AG08396 (cell line): ENCODE results near the gene TASP1.
"Not testable (repeated sequence)": the region's sequence is repeated elsewhere in the genome, so short reads cannot be mapped to it uniquely, and the experiment has no call there.

Experiments used
- DNase-seq: peaks from one replicate; pipeline ENCODE4 v3.0.0; 2012; ENCODE audit warnings: low spot score, mixed read lengths

The TASP1 gene

DNA sequence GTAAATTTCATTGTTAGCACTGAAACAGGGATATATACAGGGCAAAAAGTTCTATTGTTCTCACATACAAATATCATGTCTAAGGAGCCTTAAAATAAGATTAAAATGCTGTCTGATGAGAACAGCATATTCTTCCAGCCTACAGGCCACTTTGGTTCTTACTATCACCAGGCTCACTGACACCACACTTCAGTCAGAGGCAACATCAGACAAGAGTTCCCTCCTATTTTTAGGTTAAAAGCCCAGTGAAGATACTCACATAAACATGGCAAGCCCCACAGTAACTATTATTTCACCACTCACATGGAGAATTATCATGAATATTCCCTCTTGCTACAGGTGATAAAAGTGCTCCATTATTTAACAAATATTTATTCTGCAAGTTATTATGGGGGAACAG lies 241.9 kb downstream of the TASP1 start:
- no peak for DNase-seq

DNA sequence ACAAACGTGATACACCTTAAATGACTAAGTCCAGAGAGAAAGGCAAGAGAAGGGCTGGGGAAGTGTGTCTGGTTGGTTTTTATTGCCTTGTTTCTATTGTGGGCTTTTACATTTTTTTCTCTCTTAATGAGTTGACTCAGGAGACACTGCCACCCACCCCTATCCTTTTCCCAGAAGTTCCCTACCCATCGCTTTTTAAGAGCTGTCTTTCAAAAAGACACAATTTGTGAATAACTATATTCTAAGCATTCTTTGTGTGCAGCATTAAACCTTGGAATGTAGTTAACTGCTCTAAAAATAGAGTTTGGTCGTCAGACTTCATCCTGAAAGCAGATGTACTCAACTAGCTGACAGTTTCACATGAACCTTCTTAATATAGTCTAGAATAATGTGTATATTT lies 242.7 kb downstream of the TASP1 start:
- no peak for DNase-seq

DNA sequence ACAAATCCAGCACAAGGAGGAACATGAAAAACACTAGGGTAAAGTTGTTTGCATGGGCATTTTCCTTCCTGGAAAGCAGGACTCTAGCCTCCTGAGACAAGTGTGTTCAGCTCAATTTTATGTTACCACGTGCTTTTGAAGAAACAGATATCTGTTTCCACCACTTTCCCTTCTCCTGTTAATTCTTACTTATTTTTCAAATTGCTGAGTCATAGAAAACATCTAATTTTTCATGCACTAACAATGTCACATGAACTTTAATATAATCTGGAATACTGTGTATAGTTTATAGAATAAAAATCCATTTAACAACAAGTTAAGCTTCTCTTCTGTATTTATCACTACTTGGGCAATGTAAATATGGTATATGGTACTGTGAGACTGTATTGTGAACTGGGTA lies 243.5 kb downstream of the TASP1 start:
- no peak for DNase-seq

DNA sequence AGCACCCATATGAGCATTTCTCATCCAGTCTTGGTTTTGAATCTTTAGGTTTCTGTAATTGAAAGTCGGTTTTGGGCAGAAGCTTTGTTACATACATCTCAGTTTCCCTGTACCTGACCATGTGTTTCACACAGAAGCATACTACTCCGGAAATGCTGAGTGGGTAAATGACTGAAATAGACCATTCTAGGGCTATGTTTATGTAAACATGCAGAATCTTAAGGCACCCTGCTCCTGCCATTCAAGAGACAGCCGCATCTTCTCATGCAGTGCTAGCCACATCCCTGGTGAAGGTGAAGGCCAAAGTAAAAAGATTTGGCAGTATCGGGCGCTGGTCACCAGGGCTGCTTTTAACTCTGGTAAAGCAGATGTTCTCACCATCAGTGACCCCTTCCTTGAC lies 246.3 kb downstream of the TASP1 start:
- DNase-seq: no peak

DNA sequence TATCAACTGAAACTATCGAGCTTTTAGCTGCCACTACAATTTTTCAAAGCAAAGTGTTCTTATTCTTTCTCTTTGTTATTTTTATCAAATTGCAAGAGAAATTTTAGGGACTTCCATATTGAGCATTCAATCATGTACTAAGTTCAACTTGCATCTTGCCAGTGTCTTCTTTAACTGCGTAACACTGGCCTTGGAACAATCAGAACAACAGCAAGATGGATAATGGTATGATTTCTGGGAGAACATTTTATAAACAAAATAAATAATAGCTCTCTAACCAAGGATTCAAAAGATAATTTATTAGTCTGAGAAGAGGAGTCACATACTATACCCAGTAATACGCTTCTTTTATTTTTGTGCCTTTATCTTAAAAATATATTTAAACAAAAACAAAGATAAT lies 249.6 kb downstream of the TASP1 start:
- no peak for DNase-seq

DNA sequence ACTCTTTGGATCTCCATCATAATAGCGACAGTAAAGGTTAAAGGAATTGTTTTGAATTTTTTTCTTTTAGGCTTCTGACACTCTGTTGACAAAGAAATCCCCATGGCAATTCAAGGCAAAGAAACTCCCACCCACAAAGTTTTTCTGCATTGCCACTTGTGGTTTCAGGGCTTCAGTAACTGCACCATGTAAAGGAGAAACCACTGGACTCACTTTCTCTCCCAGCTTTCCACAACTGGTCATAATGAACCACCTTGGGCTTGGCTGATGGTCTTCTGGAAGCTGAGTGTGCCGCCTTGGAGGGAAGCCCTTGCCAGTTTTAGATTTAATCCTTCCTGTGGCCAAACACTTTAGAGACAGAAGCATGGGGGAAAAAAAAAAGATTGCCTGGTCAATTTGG lies 254.6 kb downstream of the TASP1 start:
- DNase-seq: no peak

DNA sequence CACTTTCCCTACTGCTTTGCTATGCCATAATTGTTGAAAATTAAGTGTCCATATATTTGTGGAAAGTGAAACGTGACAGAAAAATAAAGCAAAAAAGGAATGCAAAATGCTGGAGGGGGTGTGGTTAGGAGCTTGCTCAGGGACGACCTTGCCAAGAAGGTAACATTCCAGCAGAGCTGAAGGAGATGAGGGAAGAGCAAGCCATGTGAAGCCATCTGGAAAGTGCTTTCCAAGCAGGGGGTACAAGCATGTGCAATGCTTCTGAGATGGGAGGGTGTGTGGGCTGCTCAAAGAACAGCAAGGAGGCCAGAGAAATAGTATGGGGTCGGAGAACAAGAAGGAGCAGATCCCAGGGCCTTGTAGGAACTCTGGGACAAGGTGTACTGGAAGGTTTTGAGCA lies 255.9 kb downstream of the TASP1 start:
- no peak for DNase-seq

DNA sequence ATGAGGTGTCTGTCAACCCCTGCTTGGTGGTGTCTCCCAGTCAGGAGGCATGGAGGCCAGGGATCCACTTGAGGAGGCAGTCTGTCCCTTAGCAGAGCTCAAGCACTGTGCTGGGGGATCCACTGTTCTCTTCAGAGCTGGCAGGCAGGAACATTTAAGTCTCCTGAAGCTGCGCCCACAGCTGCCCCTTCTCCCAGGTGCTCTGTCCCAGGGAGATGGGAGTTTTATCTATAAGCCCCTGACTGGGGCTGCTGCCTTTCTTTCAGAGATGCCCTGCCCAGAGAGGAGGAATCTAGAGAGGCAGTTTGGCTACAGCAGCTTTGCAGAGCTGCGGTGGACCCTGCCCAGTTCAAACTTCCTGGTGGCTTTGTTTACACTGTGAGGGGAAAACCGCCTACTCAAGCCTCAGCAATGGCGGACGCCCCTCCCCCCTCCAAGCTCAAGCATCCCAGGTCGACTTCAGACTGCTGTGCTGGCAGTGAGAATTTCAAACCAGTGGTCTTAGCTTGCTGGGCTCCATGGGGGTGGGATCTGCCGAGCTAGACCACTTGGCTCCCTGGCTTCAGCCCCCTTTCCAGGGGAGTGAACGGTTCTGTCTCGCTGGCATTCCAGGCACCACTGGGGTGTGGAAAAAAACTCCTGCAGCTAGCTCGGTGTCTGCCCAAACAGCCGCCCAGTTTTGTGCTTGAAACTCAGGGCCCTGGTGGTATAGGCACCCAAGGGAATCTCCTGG lies 258.1 kb downstream of the TASP1 start:
- DNase-seq: not testable (repeated sequence)

DNA sequence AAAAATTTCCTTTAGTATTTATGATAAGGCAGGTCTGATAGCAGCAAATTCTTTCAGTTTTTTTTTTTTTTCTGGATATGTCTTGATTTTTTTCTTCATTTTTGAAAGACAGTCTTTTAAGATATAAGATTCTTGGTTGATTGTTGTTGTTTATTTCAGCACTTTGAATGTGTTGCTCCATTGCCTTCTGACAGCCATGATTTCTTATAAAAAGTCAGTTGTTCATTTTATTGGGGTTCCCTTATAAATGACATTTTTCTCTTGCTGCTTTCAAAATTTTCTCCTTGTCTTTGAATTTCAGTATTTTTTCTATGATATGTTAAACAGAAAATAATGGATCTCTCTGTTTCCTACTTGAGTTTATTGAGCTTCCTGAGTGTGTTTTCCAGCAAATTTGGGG lies 265.3 kb downstream of the TASP1 start:
- no peak for DNase-seq

DNA sequence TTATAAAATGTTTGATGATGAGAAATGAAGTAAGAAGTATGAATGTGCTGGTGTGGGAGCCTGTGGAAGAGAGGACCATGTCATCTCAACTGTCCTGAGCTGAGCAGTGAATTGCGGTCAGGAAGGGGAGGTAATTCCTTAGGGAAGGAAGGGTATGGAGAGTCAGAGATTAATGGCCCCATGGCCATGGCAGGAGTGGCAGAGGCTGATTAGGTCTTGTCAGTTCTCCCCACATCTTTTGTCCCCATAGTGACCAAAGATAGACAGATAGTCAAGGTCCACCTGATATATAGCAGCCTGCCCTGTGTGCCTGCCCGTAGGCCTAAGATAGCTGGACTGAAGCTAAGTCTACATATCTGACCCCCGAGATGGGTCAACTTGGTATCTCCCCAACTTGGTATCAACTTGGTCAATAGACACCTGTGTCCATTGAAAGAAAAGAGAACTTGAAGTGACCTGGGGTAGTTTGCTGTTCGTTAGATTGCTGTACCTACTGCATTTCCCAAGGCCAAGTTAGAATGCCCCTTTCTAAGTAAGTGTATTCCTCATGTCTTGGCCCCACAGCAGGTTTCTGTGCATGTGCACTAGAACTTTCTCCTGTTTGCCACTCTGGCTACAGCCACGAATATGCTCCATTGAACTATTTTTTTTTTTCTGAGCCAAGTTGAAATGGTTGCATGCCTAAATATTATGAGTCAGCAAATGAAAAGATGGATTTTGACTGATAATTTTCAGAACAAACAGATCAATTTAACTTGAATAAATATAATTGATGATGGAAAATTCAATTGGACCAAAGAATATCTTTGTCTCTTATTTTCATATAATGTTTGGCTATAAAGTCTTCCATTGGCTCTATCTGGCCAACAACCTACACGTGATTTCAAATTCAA lies 274.2 kb downstream of the TASP1 start:
- DNase-seq: no peak

DNA sequence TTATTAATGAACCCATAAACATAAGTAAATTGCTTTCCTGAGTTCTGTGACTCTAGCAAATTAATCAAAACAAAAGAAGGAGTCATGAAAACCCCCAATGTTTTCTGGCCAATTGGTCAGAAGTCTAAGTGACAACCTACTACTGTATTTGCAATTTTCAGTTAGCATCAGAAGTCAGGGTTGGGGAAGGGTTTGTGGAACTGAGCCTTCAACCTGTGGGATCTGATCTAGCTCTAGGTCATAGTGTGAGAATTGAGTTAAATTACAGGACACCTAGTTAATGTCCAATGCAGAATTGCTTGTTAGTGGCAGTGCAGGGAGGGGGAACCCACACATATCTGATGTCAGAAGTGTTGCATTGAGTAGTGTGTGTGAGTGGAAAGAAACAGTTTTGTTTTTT lies 275.3 kb downstream of the TASP1 start:
- DNase-seq: no peak

DNA sequence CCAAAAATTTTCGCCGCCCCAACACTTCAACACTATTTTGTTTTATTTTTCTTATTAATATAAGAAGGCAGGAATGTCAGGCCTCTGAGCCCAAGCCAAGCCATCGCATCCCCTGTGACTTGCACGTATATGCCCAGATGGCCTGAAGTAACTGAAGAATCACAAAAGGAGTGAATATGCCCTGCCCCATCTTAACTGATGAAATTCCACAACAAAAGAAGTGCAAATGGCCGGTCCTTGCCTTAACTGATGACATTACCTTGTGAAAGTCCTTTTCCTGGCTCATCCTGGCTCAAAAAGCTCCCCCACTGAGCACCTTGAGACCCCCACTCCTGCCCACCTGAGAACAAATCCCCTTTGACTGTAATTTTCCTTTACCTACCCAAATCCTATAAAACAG lies 276.6 kb downstream of the TASP1 start:
- not testable (repeated sequence) for DNase-seq

DNA sequence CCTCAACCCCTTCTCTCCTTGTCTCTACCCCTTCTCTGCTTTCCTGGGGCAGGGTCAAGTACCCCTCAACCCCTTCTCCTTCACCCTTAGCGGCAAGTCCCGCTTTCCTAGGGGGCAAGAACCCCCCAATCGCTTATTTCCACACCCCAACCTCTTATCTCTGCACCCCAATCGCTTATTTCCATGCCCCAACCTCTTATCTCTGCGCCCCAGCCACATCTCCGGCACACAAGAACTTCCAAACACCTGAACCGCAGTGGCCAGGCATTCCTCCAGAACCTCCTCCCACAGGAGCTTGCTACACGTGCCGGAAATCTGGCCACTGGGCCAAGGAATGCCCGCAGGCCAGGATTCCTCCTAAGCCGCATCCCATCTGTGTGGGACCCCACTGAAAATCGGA lies 279.8 kb downstream of the TASP1 start:
- not testable (repeated sequence) for DNase-seq

DNA sequence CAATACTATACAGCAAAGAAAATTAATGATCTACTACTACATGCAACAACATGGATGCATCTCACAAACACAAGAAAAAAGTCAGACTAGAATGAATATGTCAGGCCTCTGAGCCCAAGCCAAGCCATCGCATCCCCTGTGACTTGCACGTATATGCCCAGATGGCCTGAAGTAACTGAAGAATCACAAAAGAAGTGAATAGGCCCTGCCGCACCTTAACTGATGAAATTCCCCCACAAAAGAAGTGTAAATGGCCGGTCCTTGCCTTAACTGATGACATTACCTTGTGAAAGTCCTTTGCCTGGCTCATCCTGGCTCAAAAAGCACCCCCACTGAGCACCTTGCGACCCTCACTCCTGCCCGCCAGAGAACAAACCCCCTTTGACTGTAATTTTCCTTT lies 280.9 kb downstream of the TASP1 start:
- not testable (repeated sequence) for DNase-seq

DNA sequence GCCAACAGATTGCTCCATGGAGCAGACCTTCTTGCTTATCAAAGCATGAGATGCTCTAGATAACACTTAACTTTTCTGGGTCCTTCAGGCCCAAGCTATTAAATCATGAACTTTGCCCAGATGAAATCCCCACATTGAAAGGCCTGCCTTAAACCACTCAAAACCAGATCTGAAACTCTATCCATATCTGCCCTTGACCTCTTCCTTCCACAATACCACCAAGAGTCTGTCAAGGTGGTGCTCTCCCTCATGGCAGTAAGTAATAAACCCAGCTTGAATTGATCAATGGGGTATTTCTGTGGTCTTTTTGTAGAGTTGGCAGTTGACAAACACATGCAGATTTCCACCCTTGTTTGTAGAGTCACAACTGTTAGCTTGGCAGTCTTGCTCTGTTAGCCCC lies 282.1 kb downstream of the TASP1 start:
- DNase-seq: no peak

DNA sequence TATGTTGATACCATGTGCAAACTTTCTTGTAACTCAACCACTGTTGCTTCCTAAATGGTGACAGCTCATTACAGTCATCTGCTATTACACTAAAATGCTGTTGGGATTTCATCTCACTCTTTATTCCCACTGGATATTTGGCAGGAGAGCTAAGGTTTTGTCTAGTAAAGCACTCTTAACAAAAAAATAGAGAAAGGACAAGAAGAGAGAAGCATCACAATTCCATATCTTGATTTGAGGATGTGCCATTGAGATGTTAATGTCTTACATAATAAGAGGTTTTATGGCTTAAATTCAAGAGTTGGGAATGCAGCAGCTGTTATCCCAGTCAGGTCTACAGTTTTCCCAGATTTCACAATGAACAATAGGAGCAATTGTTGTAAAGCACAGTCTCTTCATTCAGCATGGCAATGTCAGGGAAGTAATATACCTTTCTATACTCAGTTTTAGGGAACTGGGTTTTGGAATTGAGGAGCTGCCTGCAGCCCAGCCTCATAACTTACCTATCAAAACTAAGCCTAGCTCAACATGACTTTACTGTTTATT lies 282.7 kb downstream of the TASP1 start:
- DNase-seq: no peak

DNA sequence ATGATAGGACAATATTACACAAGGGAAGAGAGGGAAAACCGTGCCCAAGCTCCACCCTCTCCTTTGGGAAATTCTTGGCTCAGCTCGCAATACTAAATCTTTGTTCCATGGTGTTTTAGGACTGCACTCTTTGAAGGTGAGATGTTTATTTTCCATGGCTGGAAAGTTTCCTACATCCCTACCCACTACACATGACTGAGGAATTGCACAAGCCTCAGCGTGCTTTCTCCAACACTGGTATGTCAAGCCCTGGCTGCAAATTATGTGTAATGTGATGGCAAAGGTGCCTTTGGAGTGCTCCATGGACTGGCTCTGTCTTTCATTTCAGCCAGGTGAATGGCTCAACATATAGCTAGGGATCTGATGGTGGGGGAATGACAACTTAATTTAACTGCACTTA lies 283.3 kb downstream of the TASP1 start:
- no peak for DNase-seq

DNA sequence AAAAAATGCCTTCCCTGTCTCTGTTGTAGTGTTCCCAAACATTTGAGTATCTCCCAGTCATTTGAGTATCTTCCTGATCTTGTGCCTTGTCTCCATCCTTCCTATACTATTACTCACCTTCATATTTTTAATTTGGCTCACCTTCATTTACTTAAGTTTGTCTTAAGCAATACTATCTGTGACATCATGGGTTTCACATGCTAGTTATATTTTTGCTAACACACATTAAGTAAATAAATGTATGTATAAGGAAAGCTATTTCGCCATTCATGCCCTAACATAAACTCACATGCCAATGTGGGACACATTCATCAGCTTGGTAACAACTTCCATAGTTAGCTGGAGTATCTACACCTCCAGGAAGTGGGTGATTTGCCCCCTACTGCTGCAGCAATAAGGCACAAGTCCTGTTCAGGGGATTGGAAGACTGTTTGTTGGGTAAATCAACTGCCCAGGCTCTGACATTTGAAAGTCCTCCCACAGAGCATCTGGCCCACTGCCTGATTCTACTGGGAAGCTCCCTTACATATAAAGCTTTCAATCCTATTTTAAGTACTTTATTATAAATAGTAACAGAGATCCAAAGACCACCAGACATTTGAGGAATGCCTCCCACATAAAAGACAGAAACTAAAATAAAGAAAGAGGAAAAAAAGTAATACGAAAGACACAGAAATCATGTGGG lies 285.3 kb downstream of the TASP1 start:
- no peak for DNase-seq

DNA sequence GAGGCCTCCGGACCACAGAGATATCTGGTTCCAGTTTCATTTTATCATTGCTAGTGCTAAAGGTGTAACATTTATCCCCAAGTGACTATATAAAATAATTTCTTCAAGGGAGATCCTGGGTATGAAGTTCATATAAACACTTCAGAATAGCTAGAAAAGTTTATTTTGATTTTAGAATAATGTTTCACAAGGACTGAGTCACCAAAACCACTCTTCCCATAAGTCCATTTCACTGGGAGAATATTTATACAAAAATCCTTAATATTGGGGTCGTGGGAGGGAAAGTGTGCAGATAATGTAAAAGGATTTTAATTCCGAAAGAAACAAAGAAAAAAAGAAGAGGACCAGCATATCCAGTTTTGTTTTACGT lies 289.5 kb downstream of the TASP1 start:
- peak; percentile 27 for DNase-seq

DNA sequence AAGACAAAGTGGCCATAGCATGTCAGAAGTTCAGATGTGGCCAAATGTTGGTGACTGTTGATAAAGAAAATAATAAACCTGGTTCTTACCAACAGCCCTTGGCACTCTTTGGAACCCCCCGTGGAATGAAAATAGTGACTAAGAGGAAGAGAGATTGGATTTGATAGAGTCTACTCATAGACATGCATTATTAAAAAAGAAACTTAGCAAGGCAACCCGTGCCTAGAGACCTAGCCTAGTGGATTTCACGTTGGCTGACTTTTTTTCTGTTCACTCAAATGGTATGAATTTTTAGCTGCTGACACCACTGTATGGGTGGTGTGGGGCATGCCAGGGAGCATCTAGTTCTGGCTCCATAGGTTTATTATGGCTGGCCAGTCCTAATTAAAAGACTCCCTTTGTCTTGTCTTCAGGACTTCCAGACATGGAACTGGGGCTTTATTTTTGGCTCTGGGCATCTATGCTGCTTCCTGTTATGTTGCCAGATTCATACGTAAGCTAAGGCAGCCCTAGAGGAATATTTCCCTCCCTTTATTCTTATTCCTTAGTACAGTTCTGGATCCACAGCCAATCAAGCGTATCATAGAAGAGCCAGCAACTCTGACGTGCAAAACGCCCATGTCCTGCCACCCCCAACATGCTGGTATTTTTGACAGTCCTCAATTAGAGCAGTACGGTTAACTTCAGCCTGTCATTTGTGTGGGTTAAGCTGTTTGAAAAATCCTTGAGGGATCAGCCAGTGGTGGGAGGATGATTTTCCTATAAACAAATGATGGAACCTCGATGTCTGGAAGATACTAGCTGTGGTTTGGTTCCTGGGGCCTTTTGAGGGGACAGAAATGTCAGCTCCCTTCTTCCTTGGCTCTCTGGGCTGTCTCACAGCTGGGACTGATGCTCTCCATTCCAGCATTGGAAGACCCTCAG lies 290.2 kb downstream of the TASP1 start:
- peak; percentile 22 for DNase-seq

DNA sequence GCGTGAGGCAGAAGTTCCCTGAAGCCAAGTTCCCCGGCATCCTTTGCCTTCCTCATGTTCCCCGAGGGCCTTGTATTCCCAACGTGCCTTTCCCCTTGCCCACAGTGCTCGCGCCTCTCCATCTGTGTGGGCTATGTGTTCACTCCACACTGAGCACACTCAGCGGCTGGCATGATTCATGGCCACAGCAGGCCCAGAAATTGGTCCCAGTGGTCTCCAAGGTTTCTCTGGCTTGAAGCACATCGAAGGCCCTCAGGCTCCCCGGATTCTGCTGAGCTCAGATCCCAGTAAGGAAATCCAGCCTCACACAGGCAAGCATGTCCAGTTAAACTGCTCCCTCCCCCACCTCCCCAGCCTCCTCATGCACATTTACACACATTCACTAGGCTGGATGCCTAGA lies 294.1 kb downstream of the TASP1 start:
- no peak for DNase-seq
